Gastroesophageal sphincter (tissue), 4 donors: ENCODE measurements around the gene CCDC88A. TPM values are rescaled to one million over a fixed set of nuclear protein-coding genes. Genes with fewer than 3 reads are reported as not detected.

Experiments used
- ATAC-seq: fragments of 150-250 bp; one replicate; pipeline ENCODE4 v1.9.1; 2016; ENCODE audit warnings: mild to moderate bottlenecking, moderate library complexity
- H3K27ac ChIP-seq, 4 donors: fragments of 200-600 bp; sonication (generic) in 3 of 4; 1 replicate in 3 of 4; 2 replicates in 1 of 4; pipeline ENCODE4 v1.5.1; 2016 to 2019
- H3K27me3 ChIP-seq: fragments of 200-600 bp; sonication (generic); one replicate; pipeline ENCODE4 v1.5.1; 2019
- H3K36me3 ChIP-seq, 2 donors: fragments of 200-600 bp; sonication (generic); one replicate each; pipeline ENCODE4 v1.5.1; 2019; ENCODE audit warnings: control low read depth in 1 of 2
- H3K4me1 ChIP-seq, 3 donors: fragments of 200-600 bp; sonication (generic); 1 replicate in 2 of 3; 2 replicates in 1 of 3; pipeline ENCODE4 v1.5.1; 2016 to 2019; ENCODE audit warnings: control low read depth in 2 of 3
- H3K4me3 ChIP-seq, 2 donors: fragments of 200-600 bp; sonication (generic); one replicate each; pipeline ENCODE4 v1.5.1; 2019; ENCODE audit warnings: mild to moderate bottlenecking in 1 of 2, moderate library complexity in 1 of 2
- H3K9me3 ChIP-seq, 3 donors: fragments of 200-600 bp; sonication (generic); one replicate each; pipeline ENCODE4 v1.5.1; 2017 to 2019; ENCODE audit warnings: control low read depth in 2 of 3
- CTCF ChIP-seq, 4 experiments: fragments of 200-600 bp in 2 of 4; fragments of 450-650 bp in 2 of 4; sonication (generic) in 1 of 4; IDR thresholded peaks; one replicate each; pipeline ENCODE4 v1.5.1; 2017 to 2019; ENCODE audit warnings: antibody characterized with exemption in 4 of 4, mild to moderate bottlenecking in 2 of 4, moderate library complexity in 2 of 4
- EP300 ChIP-seq: sonication (generic); formaldehyde crosslinking; IDR thresholded peaks from one replicate; pipeline ENCODE4 v1.6.1; 2017; ENCODE audit warnings: antibody characterized with exemption, mild to moderate bottlenecking
- POLR2A ChIP-seq, 2 donors: fragments of 450-650 bp; IDR thresholded peaks; one replicate each; pipeline ENCODE4 v1.6.1; 2017; ENCODE audit warnings: antibody characterized with exemption in 2 of 2, mild to moderate bottlenecking in 2 of 2, moderate library complexity in 1 of 2
- POLR2AphosphoS5 ChIP-seq: sonication (generic); formaldehyde crosslinking; IDR thresholded peaks from one replicate; pipeline ENCODE4 v1.6.1; 2017; ENCODE audit warnings: antibody characterized with exemption
- WGBS, 2 donors: methylation state at CpG; one replicate each; pipeline ENCODE4 v1.1.5; 2018; ENCODE audit warnings: low coverage in 1 of 2; 5-methylcytosine and 5-hydroxymethylcytosine counted together
- total RNA-seq, 4 donors: library from RNA; depleted of rRNA; stranded (reverse); fragments of >200 nt; gene quantifications; one replicate each; pipeline ENCODE4 v1.1.0, GENCODE V29; 2016

Gene CCDC88A
- 10 to 100 TPM; 42.5 to 63.5 (median 54.3) TPM for total RNA-seq

GRCh38 chr2:55419679-55420438 is at the start of gene CCDC88A:
Gene CCDC88A, minus strand, starts transcription at chr2:55419856. Its CDS starts 777 bp downstream, at chr2:55419079.
- peak; percentile 85 to 88 for TF ChIP-seq POLR2A (IDR thresholded peaks at IDR 0.05)
- TF ChIP-seq POLR2AphosphoS5 = peak; percentile 97
- peak in 3 of 4 experiments; percentile 51 to 55 (median 52) for TF ChIP-seq CTCF (IDR thresholded peaks at IDR 0.05)
- no peak for TF ChIP-seq EP300
- ATAC-seq = peak; percentile 99
- no peaks in the 10 kb centered on the region for H3K36me3 ChIP-seq
- H3K27me3 ChIP-seq = no peaks in the 10 kb centered on the region
- H3K9me3 ChIP-seq = no peaks in the 10 kb centered on the region
- peak within 1 kb of the TSS; percentile 91 to 95 for H3K4me3 ChIP-seq
- H3K27ac ChIP-seq = peak within 1 kb of the TSS; percentile 87 to 98 (median 93)
- 0% methylated on average over 2 to 5 of the region's 62 CpGs for WGBS, 2 donors
- H3K4me1 ChIP-seq = peaks cover 0 to 34% (median 0%) of the 10 kb centered on the region in 3 donors

DNA sequence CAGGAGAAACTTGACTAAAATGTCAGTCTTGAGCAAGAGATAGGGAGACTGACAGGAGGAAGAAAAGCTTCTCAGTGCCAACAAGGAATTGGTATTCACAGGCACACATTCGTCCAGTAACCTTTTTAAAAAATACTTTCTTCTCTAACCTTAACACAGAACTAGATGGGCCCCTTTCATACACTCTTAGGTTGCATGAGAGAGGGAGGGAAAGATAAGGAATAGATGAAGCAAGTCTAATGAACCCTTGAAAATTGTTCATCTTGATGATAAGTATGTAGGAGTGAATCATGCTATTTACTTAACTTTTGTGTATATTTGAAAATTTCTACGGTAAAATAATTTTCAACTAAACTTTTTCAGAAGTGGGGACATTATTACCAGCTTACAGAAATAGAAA is 42.0 kb upstream of the CCDC88A start:
- H3K4me3 ChIP-seq = no peak overlapping the region
- ATAC-seq = no peak
- peaks cover 0 to 9% (median 0%) of the 10 kb centered on the region in 3 donors for H3K9me3 ChIP-seq
- TF ChIP-seq EP300 = no peak
- no peak for TF ChIP-seq CTCF (IDR thresholded peaks at IDR 0.05)
- TF ChIP-seq POLR2AphosphoS5 = no peak
- TF ChIP-seq POLR2A (IDR thresholded peaks at IDR 0.05) = no peak
- H3K27me3 ChIP-seq = no peaks in the 10 kb centered on the region
- no peak overlapping the region for H3K27ac ChIP-seq
- no peaks in the 10 kb centered on the region for H3K4me1 ChIP-seq
- no peaks in the 10 kb centered on the region for H3K36me3 ChIP-seq
- 60 to 66% methylated on average over 1 to 2 of the region's 2 CpGs for WGBS, 2 donors

DNA sequence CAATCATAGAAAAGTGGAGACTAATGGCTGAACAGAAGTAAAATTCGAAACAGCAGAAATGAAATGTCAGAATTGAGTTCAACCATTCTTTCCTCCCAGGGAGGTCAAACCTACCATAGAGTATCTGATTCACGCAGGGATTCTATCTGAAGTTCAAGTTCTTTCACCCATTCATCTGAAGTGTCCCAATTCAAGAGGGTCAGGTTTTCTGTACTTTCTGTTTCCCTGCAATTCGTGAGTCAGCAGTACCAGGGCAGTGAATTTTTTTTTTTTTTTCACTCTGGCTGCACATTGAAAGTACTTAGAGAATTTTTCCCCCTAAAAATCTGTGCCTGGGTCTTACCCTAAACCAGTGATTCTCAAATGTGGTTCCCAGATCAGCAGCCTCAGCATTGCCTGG is 40.9 kb upstream of the CCDC88A start:
- Histone ChIP-seq H3K4me1 (no peaks in the 10 kb centered on the region), H3K27ac (no peak overlapping the region), H3K9me3 (peaks cover 0 to 6% (median 0%) of the 10 kb centered on the region in 3 donors), H3K27me3 (no peaks in the 10 kb centered on the region), H3K4me3 (no peak overlapping the region), H3K36me3 (no peaks in the 10 kb centered on the region)
- WGBS, 2 donors = 55 to 56% methylated on average over 3 of the region's 3 CpGs
- ATAC-seq = no peak
- TF ChIP-seq EP300 = no peak
- TF ChIP-seq POLR2A (IDR thresholded peaks at IDR 0.05) = no peak
- no peak for TF ChIP-seq POLR2AphosphoS5
- TF ChIP-seq CTCF (IDR thresholded peaks at IDR 0.05) = no peak

GRCh38 chr2:55459714-55460274 is 40.1 kb upstream of the CCDC88A start:
- ATAC-seq = no peak
- no peak for TF ChIP-seq EP300
- TF ChIP-seq CTCF (IDR thresholded peaks at IDR 0.05) = no peak
- TF ChIP-seq POLR2A (IDR thresholded peaks at IDR 0.05) = no peak
- no peak for TF ChIP-seq POLR2AphosphoS5
- no peaks in the 10 kb centered on the region for H3K36me3 ChIP-seq
- no peaks in the 10 kb centered on the region for H3K4me1 ChIP-seq
- no peak overlapping the region for H3K4me3 ChIP-seq
- H3K9me3 ChIP-seq = peaks cover 0 to 6% (median 0%) of the 10 kb centered on the region in 3 donors
- H3K27me3 ChIP-seq = no peaks in the 10 kb centered on the region
- WGBS, 2 donors = 86 to 98% methylated on average over 6 to 9 of the region's 11 CpGs
- no peak overlapping the region for H3K27ac ChIP-seq
